Astrocyte (in vitro differentiated cells and primary cell): ENCODE data around the gene TRIM9.

Experiments used
- CTCF ChIP-seq: IDR thresholded peaks from 2 replicates; pipeline ENCODE4 v1.5.1; 2011; ENCODE audit warnings: low read depth, mild to moderate bottlenecking, inconsistent platforms, low read length, moderate library complexity; ENCODE audit not compliant: insufficient read depth
- EZH2 ChIP-seq: IDR thresholded peaks from 2 replicates; pipeline ENCODE4 v1.6.1; 2012; ENCODE audit warnings: mild to moderate bottlenecking, low read length, inconsistent platforms; ENCODE audit not compliant: insufficient read depth

DNA sequence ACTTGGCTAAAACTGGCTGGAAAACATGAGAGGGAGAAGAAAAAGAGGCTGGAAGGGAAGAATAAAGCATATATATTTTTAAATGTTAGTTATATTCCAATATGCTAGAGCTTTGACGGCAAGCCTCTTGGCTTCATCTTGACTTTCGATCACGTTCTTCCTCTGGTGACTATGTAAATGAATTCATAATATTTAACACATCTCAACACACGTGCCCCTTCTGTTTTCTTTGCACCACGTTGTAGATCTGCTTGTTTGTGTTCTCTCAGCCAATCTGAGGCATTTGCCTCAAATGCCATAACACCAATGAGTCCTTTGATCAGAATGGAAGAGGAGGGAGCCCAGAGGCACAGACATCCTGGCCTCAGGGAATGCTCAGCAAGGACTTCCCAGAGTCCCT, 45.4 kb upstream of the TRIM9 start:
- TF ChIP-seq CTCF = no peak
- no peak for TF ChIP-seq EZH2
